IPS-18a (cell line): ENCODE data around the gene DIP2A.
"Not testable (repeated sequence)": the region's sequence is repeated elsewhere in the genome, so short reads cannot be mapped to it uniquely, and the experiment has no call there.

Experiments used
- H3K27ac ChIP-seq: one replicate; pipeline ENCODE4 v1.5.1; 2013; ENCODE audit warnings: low read length
- H3K27me3 ChIP-seq: one replicate; pipeline ENCODE4 v1.6.1; 2013; ENCODE audit warnings: mild to moderate bottlenecking, low read length; ENCODE audit not compliant: control insufficient read depth, insufficient read depth
- H3K36me3 ChIP-seq: one replicate; pipeline ENCODE4 v1.6.1; 2013; ENCODE audit warnings: low read depth, low read length; ENCODE audit not compliant: control insufficient read depth
- H3K4me1 ChIP-seq: one replicate; pipeline ENCODE4 v1.6.1; 2013; ENCODE audit warnings: low read depth, low read length; ENCODE audit not compliant: control insufficient read depth
- H3K4me3 ChIP-seq: one replicate; pipeline ENCODE4 v1.5.1; 2013; ENCODE audit warnings: low read length
- H3K9ac ChIP-seq: one replicate; pipeline ENCODE4 v1.6.1; 2013; ENCODE audit warnings: mild to moderate bottlenecking, low read length, moderate library complexity
- H3K9me3 ChIP-seq: one replicate; pipeline ENCODE4 v1.6.1; 2013; ENCODE audit warnings: low read depth, low read length; ENCODE audit not compliant: control insufficient read depth

DIP2A gene

GRCh38 chr21:46516068-46516467 is 57.4 kb downstream of the DIP2A start:
- Histone ChIP-seq H3K9ac (no peak overlapping the region), H3K36me3 (peaks cover 10% of the 10 kb centered on the region), H3K27me3 (no peaks in the 10 kb centered on the region), H3K4me3 (no peak overlapping the region), H3K4me1 (no peaks in the 10 kb centered on the region), H3K27ac (no peak overlapping the region), H3K9me3 (no peaks in the 10 kb centered on the region)

GRCh38 chr21:46517361-46517760 is 58.7 kb downstream of the DIP2A start:
- Histone ChIP-seq H3K4me1 (no peaks in the 10 kb centered on the region), H3K9ac (no peak overlapping the region), H3K27ac (no peak overlapping the region), H3K36me3 (no peaks in the 10 kb centered on the region), H3K27me3 (no peaks in the 10 kb centered on the region), H3K4me3 (no peak overlapping the region), H3K9me3 (no peaks in the 10 kb centered on the region)

- H3K27me3 ChIP-seq = no peaks in the 10 kb centered on the region
- H3K9ac ChIP-seq = no peak overlapping the region
- H3K4me3 ChIP-seq = no peak overlapping the region
- no peaks in the 10 kb centered on the region for H3K9me3 ChIP-seq
- no peak overlapping the region for H3K27ac ChIP-seq
- no peaks in the 10 kb centered on the region for H3K4me1 ChIP-seq
- no peaks in the 10 kb centered on the region for H3K36me3 ChIP-seq
Observed at GRCh38 chr21:46518983-46519583, 60.4 kb downstream of the DIP2A start.

- H3K27me3 ChIP-seq, H3K36me3 ChIP-seq, H3K9me3 ChIP-seq, H3K4me1 ChIP-seq, H3K9ac ChIP-seq, H3K4me3 ChIP-seq, H3K27ac ChIP-seq: not testable (repeated sequence)
Observed at GRCh38 chr21:46527393-46527792, 68.7 kb downstream of the DIP2A start.

- Histone ChIP-seq H3K27ac (no peak overlapping the region), H3K9ac (no peak overlapping the region), H3K4me3 (no peak overlapping the region), H3K27me3 (no peaks in the 10 kb centered on the region), H3K36me3 (peaks cover 3% of the 10 kb centered on the region), H3K9me3 (no peaks in the 10 kb centered on the region), H3K4me1 (no peaks in the 10 kb centered on the region)
Observed at GRCh38 chr21:46527801-46528200, 69.1 kb downstream of the DIP2A start.

- H3K9me3 ChIP-seq = no peaks in the 10 kb centered on the region
- H3K27me3 ChIP-seq = no peaks in the 10 kb centered on the region
- no peak overlapping the region for H3K9ac ChIP-seq
- no peak overlapping the region for H3K27ac ChIP-seq
- H3K4me3 ChIP-seq = no peak overlapping the region
- H3K36me3 ChIP-seq = peaks cover 20% of the 10 kb centered on the region
- H3K4me1 ChIP-seq = no peaks in the 10 kb centered on the region
Observed at GRCh38 chr21:46532080-46532479, 73.4 kb downstream of the DIP2A start.

- H3K9me3 ChIP-seq = no peaks in the 10 kb centered on the region
- no peak overlapping the region for H3K9ac ChIP-seq
- H3K4me1 ChIP-seq = no peaks in the 10 kb centered on the region
- peaks cover 40% of the 10 kb centered on the region for H3K36me3 ChIP-seq
- H3K27me3 ChIP-seq = no peaks in the 10 kb centered on the region
- no peak overlapping the region for H3K27ac ChIP-seq
- no peak overlapping the region for H3K4me3 ChIP-seq
Observed at GRCh38 chr21:46537026-46537425, 78.3 kb downstream of the DIP2A start.

- Histone ChIP-seq H3K9me3 (no peaks in the 10 kb centered on the region), H3K4me3 (no peak overlapping the region), H3K36me3 (peaks cover 45% of the 10 kb centered on the region), H3K4me1 (no peaks in the 10 kb centered on the region), H3K27ac (no peak overlapping the region), H3K9ac (no peak overlapping the region), H3K27me3 (no peaks in the 10 kb centered on the region)
Observed at GRCh38 chr21:46538262-46538661, 79.6 kb downstream of the DIP2A start.

- Histone ChIP-seq H3K4me1 (no peaks in the 10 kb centered on the region), H3K36me3 (peaks cover 45% of the 10 kb centered on the region), H3K4me3 (no peak overlapping the region), H3K9ac (no peak overlapping the region), H3K27ac (no peak overlapping the region), H3K9me3 (no peaks in the 10 kb centered on the region), H3K27me3 (no peaks in the 10 kb centered on the region)
Observed at GRCh38 chr21:46538851-46539666, 80.4 kb downstream of the DIP2A start.

GRCh38 chr21:46540087-46540710 is 81.5 kb downstream of the DIP2A start:
- Histone ChIP-seq H3K36me3 (peaks cover 39% of the 10 kb centered on the region), H3K27ac (no peak overlapping the region), H3K4me1 (no peaks in the 10 kb centered on the region), H3K4me3 (no peak overlapping the region), H3K9ac (no peak overlapping the region), H3K9me3 (no peaks in the 10 kb centered on the region), H3K27me3 (no peaks in the 10 kb centered on the region)

- Histone ChIP-seq H3K9me3 (no peaks in the 10 kb centered on the region), H3K4me1 (no peaks in the 10 kb centered on the region), H3K27ac (no peak overlapping the region), H3K4me3 (no peak overlapping the region), H3K9ac (no peak overlapping the region), H3K36me3 (peaks cover 31% of the 10 kb centered on the region), H3K27me3 (no peaks in the 10 kb centered on the region)
Observed at GRCh38 chr21:46542588-46543124, 84.0 kb downstream of the DIP2A start.
